ENCODE results near the gene STK11.

DNA sequence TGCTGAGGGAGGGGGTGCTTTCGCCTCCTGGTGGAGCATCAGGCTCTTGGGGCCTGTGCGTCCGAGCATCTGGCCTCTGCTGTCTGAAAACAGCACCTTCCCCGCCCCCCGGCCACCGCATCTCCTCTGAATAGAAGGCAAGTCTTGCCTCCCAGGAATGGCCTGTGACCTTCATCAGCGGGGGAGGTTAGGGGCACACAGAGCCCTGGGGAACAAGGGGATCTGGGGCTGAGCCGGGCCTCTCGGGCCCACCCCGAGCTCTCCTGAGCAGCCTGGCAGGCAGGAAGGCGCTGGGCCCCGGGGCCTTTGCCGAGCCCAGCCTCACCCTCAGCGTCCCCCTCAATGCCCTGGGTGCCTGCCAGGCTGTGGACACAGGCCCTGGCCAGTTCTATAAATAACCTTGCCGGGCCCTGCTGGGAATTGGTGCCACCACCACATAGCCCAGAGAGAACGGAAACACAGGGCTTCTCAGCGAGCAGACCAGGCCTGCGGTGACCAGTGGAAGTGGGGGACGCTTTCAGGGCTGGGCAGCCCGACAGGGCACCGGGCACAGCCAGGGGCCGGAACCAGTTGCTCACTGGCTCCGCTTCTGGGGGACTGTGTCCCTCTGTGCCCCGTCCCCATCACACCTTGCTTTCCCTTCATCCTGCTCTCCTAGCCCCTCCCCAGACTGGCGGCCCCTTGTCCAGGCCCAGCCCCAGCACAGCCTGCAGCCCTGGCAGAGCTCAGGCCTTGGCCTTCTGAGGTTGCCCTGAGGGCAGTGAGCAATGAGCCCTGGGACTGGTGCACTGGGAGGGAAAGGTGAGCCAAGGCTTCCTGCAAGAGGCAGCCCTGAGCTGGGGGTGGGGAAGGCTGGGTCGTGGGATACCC, 9.5 kb downstream of the STK11 start:
- TF ChIP-seq, protein P1, sequence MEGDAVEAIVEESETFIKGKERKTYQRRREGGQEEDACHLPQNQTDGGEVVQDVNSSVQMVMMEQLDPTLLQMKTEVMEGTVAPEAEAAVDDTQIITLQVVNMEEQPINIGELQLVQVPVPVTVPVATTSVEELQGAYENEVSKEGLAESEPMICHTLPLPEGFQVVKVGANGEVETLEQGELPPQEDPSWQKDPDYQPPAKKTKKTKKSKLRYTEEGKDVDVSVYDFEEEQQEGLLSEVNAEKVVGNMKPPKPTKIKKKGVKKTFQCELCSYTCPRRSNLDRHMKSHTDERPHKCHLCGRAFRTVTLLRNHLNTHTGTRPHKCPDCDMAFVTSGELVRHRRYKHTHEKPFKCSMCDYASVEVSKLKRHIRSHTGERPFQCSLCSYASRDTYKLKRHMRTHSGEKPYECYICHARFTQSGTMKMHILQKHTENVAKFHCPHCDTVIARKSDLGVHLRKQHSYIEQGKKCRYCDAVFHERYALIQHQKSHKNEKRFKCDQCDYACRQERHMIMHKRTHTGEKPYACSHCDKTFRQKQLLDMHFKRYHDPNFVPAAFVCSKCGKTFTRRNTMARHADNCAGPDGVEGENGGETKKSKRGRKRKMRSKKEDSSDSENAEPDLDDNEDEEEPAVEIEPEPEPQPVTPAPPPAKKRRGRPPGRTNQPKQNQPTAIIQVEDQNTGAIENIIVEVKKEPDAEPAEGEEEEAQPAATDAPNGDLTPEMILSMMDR (conservative IDR thresholded peaks at IDR 0.05), result no peak
- no peak for TF ChIP-seq EZH2 (IDR thresholded peaks at IDR 0.05; ENCODE audit: low read depth)

Data from PC-9 (cell line).